Chondrocyte (in vitro differentiated cells): ENCODE measurements around the gene VRK3. TPM values are rescaled to one million over a fixed set of nuclear protein-coding genes. Genes with fewer than 3 reads are reported as not detected.
"Not testable (repeated sequence)": the region's sequence is repeated elsewhere in the genome, so short reads cannot be mapped to it uniquely, and the experiment has no call there.

Experiments
- DNase-seq: peaks from one replicate; pipeline ENCODE4 v3.0.0; 2021; ENCODE audit warnings: mixed read lengths, low spot score
- H3K27ac Mint-ChIP-seq: one replicate; pipeline ENCODE4 v1.8.0; 2021; ENCODE audit warnings: mild to moderate bottlenecking, moderate library complexity, mixed read lengths; ENCODE audit not compliant: unreplicated experiment
- H3K27me3 Mint-ChIP-seq: 2 replicates; pipeline ENCODE4 v1.8.0; 2021; ENCODE audit warnings: low read depth, mixed read lengths
- H3K36me3 Mint-ChIP-seq: 2 replicates; pipeline ENCODE4 v1.8.0; 2021; ENCODE audit warnings: low read depth, mixed read lengths
- H3K4me1 Mint-ChIP-seq: 2 replicates; pipeline ENCODE4 v1.8.0; 2021; ENCODE audit warnings: low read depth, mild to moderate bottlenecking, mixed read lengths
- H3K4me3 Mint-ChIP-seq: one replicate; pipeline ENCODE4 v1.8.0; 2021; ENCODE audit warnings: mild to moderate bottlenecking, moderate library complexity, mixed read lengths; ENCODE audit not compliant: unreplicated experiment
- H3K9me3 Mint-ChIP-seq: 2 replicates; pipeline ENCODE4 v1.8.0; 2021; ENCODE audit warnings: low read depth, mixed read lengths
- CTCF ChIP-seq: fragments of 200-600 bp; sonication (generic); IDR thresholded peaks from 2 replicates; pipeline ENCODE4 v1.5.0; 2021; ENCODE audit warnings: antibody characterized with exemption, mild to moderate bottlenecking, moderate library complexity
- total RNA-seq: library from RNA; stranded (reverse); gene quantifications from 3 replicates; pipeline ENCODE4 v1.2.1, GENCODE V29; 2021

The VRK3 gene
- total RNA-seq, 1 donor from 2014 or later: 21.1 TPM

DNA sequence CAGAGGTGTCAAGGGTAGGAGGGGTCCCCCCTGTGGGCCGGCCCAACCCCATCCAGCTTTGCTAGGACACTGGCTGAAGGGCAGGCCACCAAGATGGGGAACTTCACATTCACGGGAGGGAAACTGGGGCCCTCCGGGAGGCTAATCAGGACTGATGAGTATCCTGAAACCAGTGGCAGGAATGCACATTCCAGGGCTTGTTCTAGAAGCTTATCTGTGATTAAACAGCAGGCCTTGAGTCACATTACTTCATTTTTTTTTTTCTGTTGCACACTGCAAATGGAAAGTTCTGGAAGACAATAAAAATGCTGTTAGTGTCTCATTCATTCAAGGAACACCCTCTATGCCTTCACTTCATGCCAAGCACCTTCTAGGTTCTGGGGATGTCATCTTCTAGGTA is 48.7 kb downstream of the VRK3 start:
- DNase-seq: no peak
- Mint-ChIP-seq H3K4me1 (no peaks in the 10 kb centered on the region), H3K27me3 (peaks cover 11% of the 10 kb centered on the region), H3K27ac (no peak overlapping the region), H3K36me3 (peaks cover 6% of the 10 kb centered on the region), H3K4me3 (no peak overlapping the region), H3K9me3 (no peaks in the 10 kb centered on the region)
- TF ChIP-seq CTCF: no peak

DNA sequence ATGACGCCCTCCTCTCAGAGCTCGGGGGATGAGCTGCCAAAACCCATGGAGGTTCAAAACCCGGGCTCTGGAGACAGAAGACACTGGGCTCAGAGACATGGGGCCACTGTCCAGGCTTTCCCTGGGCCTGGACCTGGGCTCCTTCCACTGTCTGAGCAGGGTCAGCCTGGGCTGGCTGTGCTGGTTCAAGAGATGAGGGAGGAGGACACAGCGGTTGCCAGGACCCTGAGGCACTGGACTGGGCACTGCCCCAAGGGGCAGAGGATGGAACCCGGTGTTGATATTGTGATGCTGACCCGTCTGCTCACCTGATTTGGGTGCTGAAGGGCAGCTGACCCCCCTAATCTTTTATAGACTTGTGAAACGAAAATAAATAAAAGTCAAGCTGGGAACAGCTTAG is 50.1 kb downstream of the VRK3 start:
- H3K27me3 Mint-ChIP-seq: peaks cover 11% of the 10 kb centered on the region

DNA sequence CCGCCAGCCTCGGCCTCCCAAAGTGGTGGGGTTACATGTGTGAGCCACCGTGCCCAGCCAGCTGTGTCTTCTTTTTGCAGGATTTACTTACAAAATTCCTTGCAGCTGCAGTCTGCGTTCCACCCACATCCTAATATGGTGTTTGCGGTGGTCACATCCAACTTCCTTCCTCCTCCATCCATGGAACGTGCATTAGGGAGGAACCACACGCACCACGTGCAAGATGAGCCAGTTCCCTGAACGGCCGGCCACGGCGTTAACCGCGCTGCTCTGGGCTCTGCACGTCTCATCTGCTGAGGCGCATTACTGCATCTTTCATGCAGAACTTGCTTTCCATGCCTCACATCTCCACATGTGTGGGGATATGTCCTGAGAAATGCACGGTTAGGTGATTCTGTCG is 51.2 kb downstream of the VRK3 start:
- Mint-ChIP-seq H3K27ac (no peak overlapping the region), H3K4me3 (no peak overlapping the region), H3K9me3 (no peaks in the 10 kb centered on the region), H3K27me3 (peaks cover 11% of the 10 kb centered on the region), H3K4me1 (no peaks in the 10 kb centered on the region), H3K36me3 (peaks cover 2% of the 10 kb centered on the region)
- no peak for DNase-seq
- TF ChIP-seq CTCF: no peak

More for the DNA sequence above, 50.1 kb downstream of the VRK3 start:
- Mint-ChIP-seq H3K27ac (no peak overlapping the region), H3K4me1 (no peaks in the 10 kb centered on the region), H3K36me3 (peaks cover 3% of the 10 kb centered on the region), H3K4me3 (no peak overlapping the region), H3K9me3 (no peaks in the 10 kb centered on the region)
- no peak for DNase-seq
- TF ChIP-seq CTCF: no peak

- Mint-ChIP-seq H3K4me3 (no peak overlapping the region), H3K27ac (no peak overlapping the region), H3K36me3 (peaks cover 2% of the 10 kb centered on the region), H3K4me1 (no peaks in the 10 kb centered on the region), H3K9me3 (no peaks in the 10 kb centered on the region), H3K27me3 (peaks cover 11% of the 10 kb centered on the region)
- no peak for DNase-seq
- TF ChIP-seq CTCF: no peak
These were observed 52.3 kb downstream of the VRK3 start for GRCh38 chr19:49972841-49973240.

DNA sequence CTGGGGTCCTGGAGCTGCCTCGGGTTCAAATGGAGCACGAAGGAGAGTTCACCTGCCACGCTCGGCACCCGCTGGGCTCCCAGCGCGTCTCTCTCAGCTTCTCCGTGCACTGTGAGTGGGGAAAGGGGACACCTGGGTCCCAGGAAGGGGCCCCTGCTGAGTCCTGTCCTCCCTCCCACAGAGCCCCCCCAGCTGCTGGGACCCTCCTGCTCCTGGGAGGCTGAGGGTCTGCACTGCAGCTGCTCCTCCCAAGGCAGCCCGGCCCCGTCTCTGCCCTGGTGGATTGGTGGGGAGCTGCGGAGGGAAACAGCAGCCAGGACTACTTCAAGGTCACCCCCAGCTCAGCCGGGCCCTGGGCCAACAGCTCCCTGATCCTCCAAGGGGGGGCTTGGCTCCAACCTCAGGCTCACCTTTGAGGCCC is 53.2 kb downstream of the VRK3 start:
- Mint-ChIP-seq H3K9me3 (no peaks in the 10 kb centered on the region), H3K36me3 (peaks cover 2% of the 10 kb centered on the region), H3K4me1 (no peaks in the 10 kb centered on the region), H3K27me3 (peaks cover 11% of the 10 kb centered on the region), H3K4me3 (no peak overlapping the region), H3K27ac (no peak overlapping the region)
- no peak for TF ChIP-seq CTCF
- no peak for DNase-seq

- H3K4me3 Mint-ChIP-seq, H3K27ac Mint-ChIP-seq, H3K4me1 Mint-ChIP-seq, H3K9me3 Mint-ChIP-seq, H3K36me3 Mint-ChIP-seq, DNase-seq: not testable (repeated sequence)
- H3K27me3 Mint-ChIP-seq: peaks cover 11% of the 10 kb centered on the region
These were observed 55.8 kb downstream of the VRK3 start for GRCh38 chr19:49969355-49969754.
